ENCODE measurements around the gene IFT43. TPM values are rescaled to one million over a fixed set of nuclear protein-coding genes. Genes with fewer than 3 reads are reported as not detected.

Gene IFT43
- total and polyA plus RNA-seq, 12 donors = 20.9 to 101 (median 30.2) TPM

DNA sequence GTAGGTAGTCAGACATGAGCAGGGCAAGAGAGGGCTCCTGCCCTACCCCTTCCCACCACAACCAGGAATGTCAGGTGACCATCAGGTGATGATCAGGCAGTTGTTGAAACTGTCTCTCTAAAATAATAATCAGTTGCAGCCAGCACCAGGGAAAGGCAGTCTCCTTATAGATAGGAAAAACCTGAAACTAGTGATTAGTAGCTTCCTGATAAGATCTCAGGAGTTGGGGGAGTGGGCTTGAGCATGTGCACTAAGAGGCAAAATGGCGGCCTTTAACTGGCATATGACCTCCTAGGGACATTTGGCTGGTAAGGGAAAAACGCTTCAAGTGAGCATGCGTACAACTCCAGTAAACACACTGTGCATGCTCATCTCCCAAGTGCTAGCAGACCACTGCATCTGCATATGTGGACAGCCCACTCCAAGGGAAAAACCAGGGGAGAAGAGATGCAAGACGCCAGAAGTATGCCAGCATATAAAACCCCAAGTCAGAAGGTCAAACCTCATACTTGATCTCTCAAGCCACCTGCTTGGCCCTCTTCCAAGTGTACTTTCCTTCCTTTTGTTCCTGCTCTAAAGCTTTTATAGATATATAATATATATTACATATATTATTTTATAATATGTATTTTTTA is 40.8 kb upstream of the IFT43 start:
- no peak for DNase-seq
- intact Hi-C loops (cut with DNase I) = no loop called here
- no peak for TF ChIP-seq POLR2A (IDR thresholded peaks at IDR 0.05)
- TF ChIP-seq, protein P1, sequence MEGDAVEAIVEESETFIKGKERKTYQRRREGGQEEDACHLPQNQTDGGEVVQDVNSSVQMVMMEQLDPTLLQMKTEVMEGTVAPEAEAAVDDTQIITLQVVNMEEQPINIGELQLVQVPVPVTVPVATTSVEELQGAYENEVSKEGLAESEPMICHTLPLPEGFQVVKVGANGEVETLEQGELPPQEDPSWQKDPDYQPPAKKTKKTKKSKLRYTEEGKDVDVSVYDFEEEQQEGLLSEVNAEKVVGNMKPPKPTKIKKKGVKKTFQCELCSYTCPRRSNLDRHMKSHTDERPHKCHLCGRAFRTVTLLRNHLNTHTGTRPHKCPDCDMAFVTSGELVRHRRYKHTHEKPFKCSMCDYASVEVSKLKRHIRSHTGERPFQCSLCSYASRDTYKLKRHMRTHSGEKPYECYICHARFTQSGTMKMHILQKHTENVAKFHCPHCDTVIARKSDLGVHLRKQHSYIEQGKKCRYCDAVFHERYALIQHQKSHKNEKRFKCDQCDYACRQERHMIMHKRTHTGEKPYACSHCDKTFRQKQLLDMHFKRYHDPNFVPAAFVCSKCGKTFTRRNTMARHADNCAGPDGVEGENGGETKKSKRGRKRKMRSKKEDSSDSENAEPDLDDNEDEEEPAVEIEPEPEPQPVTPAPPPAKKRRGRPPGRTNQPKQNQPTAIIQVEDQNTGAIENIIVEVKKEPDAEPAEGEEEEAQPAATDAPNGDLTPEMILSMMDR (IDR thresholded peaks at IDR 0.05) = no peak

DNA sequence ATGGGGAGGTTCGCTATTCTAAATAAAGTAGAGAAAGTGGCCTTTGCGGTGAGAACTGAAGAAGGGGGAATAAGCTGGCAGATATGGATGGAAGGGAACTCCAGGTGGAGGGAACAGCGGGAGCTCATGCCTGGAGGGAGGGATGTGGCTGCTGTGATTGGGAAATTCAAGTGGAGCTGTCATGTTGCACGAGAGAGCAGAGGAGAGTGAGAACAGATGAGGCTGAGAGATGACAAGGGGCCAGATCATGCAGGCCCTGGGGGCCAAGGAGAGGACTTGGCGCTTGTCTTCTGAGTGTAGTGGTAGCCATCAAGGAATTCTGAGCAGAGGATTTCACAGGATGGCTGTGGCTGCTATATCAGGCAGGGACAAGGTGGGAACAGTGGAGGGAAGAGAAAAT is 38.8 kb upstream of the IFT43 start:
- H3K9me3 ChIP-seq (replicated peaks in 1 of 3) = no peaks in the 10 kb centered on the region
- TF ChIP-seq POLR2A (IDR thresholded peaks at IDR 0.05) = no peak
- TF ChIP-seq, protein P1 (IDR thresholded peaks at IDR 0.05) = no peak
- H3K27me3 ChIP-seq = no peaks in the 10 kb centered on the region
- H3K36me3 ChIP-seq (replicated peaks in 1 of 2) = no peaks in the 10 kb centered on the region
- intact Hi-C loops (cut with DNase I) = no loop called here
- no peak overlapping the region for H3K27ac ChIP-seq
- no peak overlapping the region for H3K4me3 ChIP-seq
- H3K4me1 ChIP-seq (replicated peaks in 1 of 2) = no peaks in the 10 kb centered on the region
- 89 to 97% (median 91%) methylated on average over 5 of the region's 5 CpGs for WGBS, 4 donors
- DNase-seq = no peak

More for the DNA sequence above, 40.8 kb upstream of the IFT43 start:
- no peaks in the 10 kb centered on the region for H3K9me3 ChIP-seq (replicated peaks in 1 of 3)
- H3K4me3 ChIP-seq = no peak overlapping the region
- WGBS, 4 donors = 90 to 98% (median 96%) methylated on average over 4 of the region's 4 CpGs
- no peak overlapping the region for H3K27ac ChIP-seq
- no peaks in the 10 kb centered on the region for H3K36me3 ChIP-seq (replicated peaks in 1 of 2)
- H3K27me3 ChIP-seq = no peaks in the 10 kb centered on the region
- no peaks in the 10 kb centered on the region for H3K4me1 ChIP-seq (replicated peaks in 1 of 2)

DNA sequence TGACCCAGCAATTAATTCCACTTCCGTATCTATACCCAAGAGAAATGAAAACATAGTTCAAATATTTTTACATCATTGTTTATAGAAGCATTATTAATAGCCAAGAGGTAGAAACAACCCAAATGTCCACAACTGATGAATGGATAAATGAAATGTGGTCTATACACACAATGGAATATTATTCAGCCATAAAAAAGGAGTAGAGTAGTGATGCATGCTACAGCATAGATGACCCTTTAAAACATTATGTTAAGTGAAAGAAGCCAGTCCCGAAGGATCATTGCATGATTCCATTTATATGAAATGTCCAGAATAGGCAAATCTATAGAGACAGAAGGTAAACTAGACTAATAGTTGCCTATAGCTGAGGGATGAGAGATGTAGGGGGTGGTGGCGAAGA is 33.1 kb upstream of the IFT43 start:
- Histone ChIP-seq H3K27ac (no peak overlapping the region), H3K36me3 (replicated peaks in 1 of 2) (no peaks in the 10 kb centered on the region), H3K27me3 (no peaks in the 10 kb centered on the region), H3K9me3 (replicated peaks in 1 of 3) (no peaks in the 10 kb centered on the region), H3K4me1 (replicated peaks in 1 of 2) (no peaks in the 10 kb centered on the region), H3K4me3 (no peak overlapping the region)
- no peak for TF ChIP-seq POLR2A (IDR thresholded peaks at IDR 0.05)
- TF ChIP-seq, protein P1 (IDR thresholded peaks at IDR 0.05) = no peak
- 93 to 98% (median 97%) methylated on average over 3 of the region's 3 CpGs for WGBS, 4 donors
- DNase-seq = no peak
- intact Hi-C loops (cut with DNase I) = no loop called here

DNA sequence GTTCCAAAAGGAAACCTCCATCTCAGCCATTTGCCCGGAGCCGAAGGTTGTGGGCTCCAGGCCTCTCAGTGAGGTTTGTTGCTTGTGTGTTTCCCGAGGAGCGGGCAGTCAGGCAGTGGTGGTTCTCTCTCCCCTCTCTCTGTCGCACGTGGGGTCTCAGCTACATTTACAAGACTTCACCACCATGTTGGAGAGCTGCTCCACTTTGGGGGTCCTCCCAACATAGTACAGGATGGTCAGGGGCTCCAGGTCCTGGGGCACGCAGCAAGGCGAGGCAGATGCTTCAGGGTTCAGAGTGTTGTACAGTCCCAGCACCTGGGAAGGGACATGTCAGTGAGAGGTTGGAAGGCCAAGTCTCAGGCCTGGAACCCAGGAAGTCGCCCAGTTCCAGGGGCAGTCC is 26.5 kb upstream of the IFT43 start:
- intact Hi-C loops (cut with DNase I) = no loop called here
- Histone ChIP-seq H3K27me3 (no peaks in the 10 kb centered on the region), H3K27ac (no peak overlapping the region), H3K36me3 (replicated peaks in 1 of 2) (peaks cover 0 to 10% of the 10 kb centered on the region in 2 donors), H3K4me3 (no peak overlapping the region), H3K9me3 (replicated peaks in 1 of 3) (no peaks in the 10 kb centered on the region), H3K4me1 (replicated peaks in 1 of 2) (no peaks in the 10 kb centered on the region)
- DNase-seq = no peak
- TF ChIP-seq POLR2A (IDR thresholded peaks at IDR 0.05) = no peak
- TF ChIP-seq, protein P1 (IDR thresholded peaks at IDR 0.05) = no peak
- WGBS, 4 donors = 95 to 100% (median 97%) methylated on average over 3 to 9 of the region's 9 CpGs
